Activated CD8-positive, alpha-beta T cell treated with anti-CD3 and anti-CD28 coated beads for 36 hours (primary cell): ENCODE data around the gene CEP70. TPM values are rescaled to one million over a fixed set of nuclear protein-coding genes. Genes with fewer than 3 reads are reported as not detected.

Source experiments
- ATAC-seq: fragments of 200-7000 bp; cut with Tn5 transposase; one replicate; pipeline ENCODE4 v1.10.0; 2021; ENCODE audit warnings: mild to moderate bottlenecking, moderate library complexity
- CTCF ChIA-PET: fragments of 350-600 bp; sonication (Branson Sonifier 250); formaldehyde crosslinking; loops from one replicate; lab custom pipeline; 2021; ENCODE audit warnings: antibody characterized with exemption; lab: Charles Lee
- POLR2A ChIA-PET: fragments of 350-600 bp; sonication (Branson Sonifier 250); formaldehyde crosslinking; loops from one replicate; lab custom pipeline; 2021; ENCODE audit warnings: antibody characterized with exemption; lab: Charles Lee
- DNase-seq: peaks from one replicate; pipeline ENCODE4 v3.0.0-alpha.2; 2020
- H3K27ac Mint-ChIP-seq: one replicate; pipeline ENCODE4 v1.8.0; 2021; ENCODE audit warnings: mild to moderate bottlenecking, mixed read lengths
- H3K27me3 Mint-ChIP-seq: one replicate; pipeline ENCODE4 v1.8.0; 2021; ENCODE audit warnings: mixed read lengths
- H3K36me3 Mint-ChIP-seq: one replicate; pipeline ENCODE4 v1.8.0; 2021; ENCODE audit warnings: low read depth, mixed read lengths
- H3K4me1 Mint-ChIP-seq: one replicate; pipeline ENCODE4 v1.8.0; 2021; ENCODE audit warnings: low read depth, mixed read lengths
- H3K4me3 Mint-ChIP-seq: one replicate; pipeline ENCODE4 v1.8.0; 2021; ENCODE audit warnings: mild to moderate bottlenecking, moderate library complexity, mixed read lengths
- H3K9me3 Mint-ChIP-seq: one replicate; pipeline ENCODE4 v1.8.0; 2021; ENCODE audit warnings: mixed read lengths
- CTCF ChIP-seq: fragments of 200-600 bp; IDR thresholded peaks from one replicate; pipeline ENCODE4 v1.8.0; 2022; ENCODE audit warnings: antibody characterized with exemption, mild to moderate bottlenecking
- intact Hi-C: fragments of 100-400 bp; cut with micrococcal nuclease; formaldehyde crosslinking; loops from one replicate; pipeline ENCODE4 v1.10.0; 2022
- total RNA-seq, 2 experiments: library from RNA; stranded (reverse); gene quantifications; one replicate each; pipeline ENCODE4 v1.2.3, GENCODE V29; 2021

The CEP70 gene
- total RNA-seq, 2 experiments from 2014 or later = 11.5 to 14.8 TPM

GRCh38 chr3:138593488-138594149 is 441 bp downstream of the CEP70 start:
- POLR2A ChIA-PET = interaction anchor here (1.1 to 3.0 kb wide), 9 partner anchors 10 to 322 kb away, joined by 3 to 16 read pairs (median 6); partner anchors contain the start of genes ESYT3 and FAIM
- H3K36me3 Mint-ChIP-seq = no peaks in the 10 kb centered on the region
- DNase-seq = no peak
- intact Hi-C loops = loop anchor here (2.0 to 10.0 kb wide), 3 partner anchors 101 to 321 kb away; no protein-coding TSS in a partner anchor
- H3K9me3 Mint-ChIP-seq = no peaks in the 10 kb centered on the region
- peak overlapping the region; percentile 91 for H3K27ac Mint-ChIP-seq
- no peaks in the 10 kb centered on the region for H3K4me1 Mint-ChIP-seq
- no peak for ATAC-seq
- peak overlapping the region; percentile 80 for H3K4me3 Mint-ChIP-seq
- TF ChIP-seq CTCF = no peak
- no peaks in the 10 kb centered on the region for H3K27me3 Mint-ChIP-seq
- CTCF ChIA-PET = interaction anchor here (0.7 to 9.9 kb wide), 33 partner anchors 8 to 796 kb away, joined by 3 to 263 read pairs (median 5); partner anchors contain the start of genes ESYT3, FAIM and PIK3CB

- peaks cover 4% of the 10 kb centered on the region for H3K4me1 Mint-ChIP-seq
Measured at GRCh38 chr3:138591392-138591791, 2.7 kb downstream of the CEP70 start.

DNA sequence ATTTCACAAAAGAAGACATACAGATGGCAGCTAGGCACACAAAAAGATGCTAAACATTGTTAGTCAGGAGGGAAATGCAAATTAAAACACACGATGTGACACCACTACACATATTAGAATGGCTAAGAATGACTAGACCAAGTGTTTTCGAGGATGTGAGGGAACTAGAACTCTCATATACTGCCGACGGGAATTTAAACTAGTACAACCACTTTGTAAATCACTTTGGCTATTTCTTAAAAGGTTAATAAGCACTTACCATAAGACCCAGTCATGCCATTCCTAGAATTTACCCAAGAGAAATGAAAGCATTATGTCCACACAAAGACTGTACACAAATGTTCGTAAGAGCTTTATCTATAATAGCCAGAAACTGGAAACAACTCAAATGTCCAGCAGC is 5.6 kb downstream of the CEP70 start:
- no peaks in the 10 kb centered on the region for H3K9me3 Mint-ChIP-seq
- peaks cover 11% of the 10 kb centered on the region for H3K36me3 Mint-ChIP-seq
- no peak for TF ChIP-seq CTCF
- H3K4me1 Mint-ChIP-seq = peaks cover 18% of the 10 kb centered on the region
- POLR2A ChIA-PET = no interaction called here
- ATAC-seq (no peak), DNase-seq (no peak)
- CTCF ChIA-PET = interaction anchor here (0.8 to 9.9 kb wide), 3 partner anchors 8 to 348 kb away, joined by 3 to 263 read pairs (median 5); no protein-coding TSS in a partner anchor
- H3K4me3 Mint-ChIP-seq = no peak overlapping the region
- H3K27ac Mint-ChIP-seq = no peak overlapping the region
- no peaks in the 10 kb centered on the region for H3K27me3 Mint-ChIP-seq
- intact Hi-C loops = no loop called here

More at GRCh38 chr3:138591392-138591791, 2.7 kb downstream of the CEP70 start:
- no peaks in the 10 kb centered on the region for H3K9me3 Mint-ChIP-seq
- TF ChIP-seq CTCF = no peak
- peaks cover 6% of the 10 kb centered on the region for H3K36me3 Mint-ChIP-seq
- POLR2A ChIA-PET = no interaction called here
- no peak overlapping the region for H3K27ac Mint-ChIP-seq
- ATAC-seq (no peak), DNase-seq (no peak)
- intact Hi-C loops = loop anchor here (5.0 to 10.0 kb wide), 2 partner anchors 103 to 114 kb away; no protein-coding TSS in a partner anchor
- H3K4me3 Mint-ChIP-seq = no peak overlapping the region
- CTCF ChIA-PET = interaction anchor here (0.7 to 9.9 kb wide), 7 partner anchors 10 to 344 kb away, joined by 3 to 263 read pairs (median 4); no protein-coding TSS in a partner anchor
- H3K27me3 Mint-ChIP-seq = no peaks in the 10 kb centered on the region

GRCh38 chr3:138587374-138587773 is 6.7 kb downstream of the CEP70 start:
- peaks cover 11% of the 10 kb centered on the region for H3K36me3 Mint-ChIP-seq
- H3K4me1 Mint-ChIP-seq = peaks cover 25% of the 10 kb centered on the region
- TF ChIP-seq CTCF = no peak
- H3K27ac Mint-ChIP-seq = no peak overlapping the region
- no peaks in the 10 kb centered on the region for H3K9me3 Mint-ChIP-seq
- no peak overlapping the region for H3K4me3 Mint-ChIP-seq
- ChIA-PET CTCF (interaction anchor here (1.3 to 9.9 kb wide), 2 partner anchors 108 to 333 kb away, joined by 3 to 263 read pairs; no protein-coding TSS in a partner anchor), POLR2A (no interaction called here)
- intact Hi-C loops = no loop called here
- H3K27me3 Mint-ChIP-seq = no peaks in the 10 kb centered on the region
- ATAC-seq (no peak), DNase-seq (no peak)
